Activated CD4-positive, alpha-beta T cell treated with anti-CD3 and anti-CD28 coated beads for 36 hours (primary cell): ENCODE results near the gene TPI1. TPM values are rescaled to one million over a fixed set of nuclear protein-coding genes. Genes with fewer than 3 reads are reported as not detected.

Experiments used
- ATAC-seq: fragments of 200-7000 bp; cut with Tn5 transposase; one replicate; pipeline ENCODE4 v1.10.0; 2021; ENCODE audit warnings: mild to moderate bottlenecking, moderate library complexity
- CTCF ChIA-PET: fragments of 350-600 bp; sonication (Branson Sonifier 250); formaldehyde crosslinking; loops from one replicate; lab custom pipeline; 2021; ENCODE audit warnings: antibody characterized with exemption; lab: Charles Lee
- POLR2A ChIA-PET: fragments of 350-600 bp; sonication (Branson Sonifier 250); formaldehyde crosslinking; loops from one replicate; lab custom pipeline; 2021; ENCODE audit warnings: antibody characterized with exemption, inconsistent platforms; lab: Charles Lee
- DNase-seq: peaks from one replicate; pipeline ENCODE4 v3.0.0-alpha.2; 2020
- H3K27ac Mint-ChIP-seq: one replicate; pipeline ENCODE4 v1.8.0; 2021; ENCODE audit warnings: mixed read lengths
- H3K27me3 Mint-ChIP-seq: one replicate; pipeline ENCODE4 v1.8.0; 2021; ENCODE audit warnings: mixed read lengths
- H3K36me3 Mint-ChIP-seq: one replicate; pipeline ENCODE4 v1.8.0; 2021; ENCODE audit warnings: low read depth, mixed read lengths
- H3K4me1 Mint-ChIP-seq: one replicate; pipeline ENCODE4 v1.8.0; 2021; ENCODE audit warnings: mixed read lengths
- H3K4me3 Mint-ChIP-seq: one replicate; pipeline ENCODE4 v1.8.0; 2021; ENCODE audit warnings: mild to moderate bottlenecking, moderate library complexity, mixed read lengths
- H3K9me3 Mint-ChIP-seq: one replicate; pipeline ENCODE4 v1.8.0; 2021; ENCODE audit warnings: low read depth, mixed read lengths
- intact Hi-C, 2 experiments: fragments of 100-400 bp; cut with DNase I in 1 of 2; cut with micrococcal nuclease in 1 of 2; formaldehyde crosslinking; loops; one replicate each; pipeline versions ENCODE4 v1.14.2 to v1.15.1; 2022 to 2024; cut with DNase I, micrococcal nuclease
- total RNA-seq, 2 experiments: library from RNA; stranded (reverse); gene quantifications; one replicate each; pipeline ENCODE4 v1.2.3, GENCODE V29; 2021

The TPI1 gene
- total RNA-seq, result 1,000 to 10,000 TPM; 1,824 to 2,753 TPM

- Mint-ChIP-seq H3K4me1 (peaks cover 47% of the 10 kb centered on the region), H3K4me3 (peak within 1 kb of the TSS; percentile 93), H3K9me3 (no peaks in the 10 kb centered on the region), H3K27ac (peak within 1 kb of the TSS; percentile 95), H3K27me3 (no peaks in the 10 kb centered on the region), H3K36me3 (peaks cover 73% of the 10 kb centered on the region)
- intact Hi-C loops, result loop anchor here (1.0 to 5.0 kb wide), 4 partner anchors 14 to 151 kb away; partner anchors contain the start of genes LPCAT3 (in 1 of the 2), LRRC23 (in 1 of the 2) and USP5 (in 1 of the 2)
- DNase-seq, result peak; percentile 91
- ChIA-PET POLR2A (interaction anchor here (0.5 to 6.8 kb wide), 7 partner anchors 11 to 333 kb away, joined by 3 to 65 read pairs (median 4); partner anchors contain the start of genes C12orf57, CDCA3, GAPDH and LRRC23), CTCF (interaction anchor here (0.6 to 2.5 kb wide), 9 partner anchors 11 to 183 kb away, joined by 3 to 22 read pairs (median 3); partner anchors contain the start of genes CDCA3, MLF2 and USP5)
- ATAC-seq, result peak; percentile 68
Measured at GRCh38 chr12:6867413-6868210, at the start of gene TPI1. TSS of gene TPI1 (plus strand) at chr12:6867531. CDS start at chr12:6867567, 36 bp downstream.

DNA sequence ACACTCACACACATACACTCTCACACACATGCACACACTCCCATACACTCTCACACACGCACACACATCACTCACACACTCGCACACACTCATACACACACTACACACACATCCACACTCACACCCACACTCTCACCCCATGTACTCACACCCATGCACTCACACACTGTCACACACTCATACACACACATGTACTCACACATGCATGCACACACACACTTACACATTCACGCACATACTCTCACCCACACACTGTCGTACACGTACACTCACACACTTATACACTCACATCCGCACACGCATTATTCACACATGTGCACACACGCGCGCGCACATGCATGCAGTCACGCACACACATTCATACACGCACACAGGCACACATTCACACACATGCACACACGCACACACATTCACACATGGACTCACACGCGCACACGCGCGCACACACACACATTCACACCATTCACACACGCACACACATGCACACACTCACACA is 49.6 kb upstream of the TPI1 start:
- Mint-ChIP-seq H3K9me3 (no peaks in the 10 kb centered on the region), H3K4me3 (no peak overlapping the region), H3K36me3 (peaks cover 34% of the 10 kb centered on the region), H3K27me3 (peaks cover 3% of the 10 kb centered on the region), H3K4me1 (peaks cover 17% of the 10 kb centered on the region), H3K27ac (peak overlapping the region; percentile 14)
- CTCF ChIA-PET, result no interaction called here
- intact Hi-C loops, result no loop called here
- DNase-seq (no peak), ATAC-seq (no peak)
- POLR2A ChIA-PET, result no interaction called here

GRCh38 chr12:6818222-6818621 is 49.1 kb upstream of the TPI1 start:
- no peak for DNase-seq
- H3K4me1 Mint-ChIP-seq, result peaks cover 17% of the 10 kb centered on the region
- ATAC-seq, result no peak
- CTCF ChIA-PET, result no interaction called here
- no peak overlapping the region for H3K4me3 Mint-ChIP-seq
- intact Hi-C loops, result no loop called here
- peaks cover 34% of the 10 kb centered on the region for H3K36me3 Mint-ChIP-seq
- H3K27ac Mint-ChIP-seq, result no peak overlapping the region
- POLR2A ChIA-PET, result no interaction called here
- no peaks in the 10 kb centered on the region for H3K9me3 Mint-ChIP-seq
- H3K27me3 Mint-ChIP-seq, result peaks cover 7% of the 10 kb centered on the region

DNA sequence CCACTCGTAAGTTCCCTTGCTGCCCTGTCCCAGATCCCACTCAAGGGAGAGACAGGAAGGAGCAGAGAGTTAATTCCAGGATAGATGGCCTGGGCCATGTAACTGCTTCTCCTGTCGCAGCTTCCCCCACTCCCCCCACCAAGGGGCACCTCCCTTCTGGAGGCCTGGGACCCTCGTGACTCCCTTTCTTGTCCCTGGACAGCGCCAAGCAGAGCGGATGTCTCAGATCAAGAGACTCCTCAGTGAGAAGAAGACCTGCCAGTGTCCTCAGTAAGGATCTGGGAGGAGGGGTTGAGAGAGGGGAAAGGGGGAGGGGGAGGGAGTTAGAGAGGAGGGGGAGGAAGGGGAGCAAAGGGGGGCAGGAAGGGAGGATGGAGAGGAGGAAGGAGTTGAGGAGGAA is 48.7 kb upstream of the TPI1 start:
- Mint-ChIP-seq H3K9me3 (no peaks in the 10 kb centered on the region), H3K27me3 (peaks cover 7% of the 10 kb centered on the region), H3K36me3 (peaks cover 34% of the 10 kb centered on the region), H3K4me1 (peaks cover 17% of the 10 kb centered on the region), H3K27ac (no peak overlapping the region), H3K4me3 (no peak overlapping the region)
- ChIA-PET CTCF (no interaction called here), POLR2A (no interaction called here)
- ATAC-seq (no peak), DNase-seq (no peak)
- intact Hi-C loops, result no loop called here

DNA sequence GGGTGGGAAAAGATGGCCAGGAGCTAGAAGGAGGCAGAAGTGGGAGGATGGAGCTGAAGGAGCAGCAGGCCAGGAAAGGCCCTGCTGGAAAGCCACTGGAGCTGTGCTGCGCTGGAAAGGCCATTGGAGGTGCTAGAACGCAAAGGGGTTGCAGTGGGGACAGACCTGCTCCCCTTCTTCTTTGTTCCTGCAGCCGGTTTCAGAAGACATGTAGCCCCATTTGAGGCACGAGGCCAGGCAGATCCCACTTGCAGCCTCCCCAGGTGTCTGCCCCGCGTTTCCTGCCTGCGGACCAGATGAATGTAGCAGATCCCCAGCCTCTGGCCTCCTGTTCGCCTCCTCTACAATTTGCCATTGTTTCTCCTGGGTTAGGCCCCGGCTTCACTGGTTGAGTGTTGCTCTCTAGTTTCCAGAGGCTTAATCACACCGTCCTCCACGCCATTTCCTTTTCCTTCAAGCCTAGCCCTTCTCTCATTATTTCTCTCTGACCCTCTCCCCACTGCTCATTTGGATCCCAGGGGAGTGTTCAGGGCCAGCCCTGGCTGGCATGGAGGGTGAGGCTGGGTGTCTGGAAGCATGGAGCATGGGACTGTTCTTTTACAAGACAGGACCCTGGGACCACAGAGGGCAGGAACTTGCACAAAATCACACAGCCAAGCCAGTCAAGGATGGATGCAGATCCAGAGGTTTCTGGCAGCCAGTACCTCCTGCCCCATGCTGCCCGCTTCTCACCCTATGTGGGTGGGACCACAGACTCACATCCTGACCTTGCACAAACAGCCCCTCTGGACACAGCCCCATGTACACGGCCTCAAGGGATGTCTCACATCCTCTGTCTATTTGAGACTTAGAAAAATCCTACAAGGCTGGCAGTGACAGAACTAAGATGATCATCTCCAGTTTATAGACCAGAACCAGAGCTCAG is 48.0 kb upstream of the TPI1 start:
- ChIA-PET CTCF (interaction anchor here (0.8 to 7.0 kb wide), 3 partner anchors 14 to 146 kb away, joined by 3 to 55 read pairs (median 20); partner anchors contain the start of gene MLF2), POLR2A (no interaction called here)
- Mint-ChIP-seq H3K4me1 (peaks cover 17% of the 10 kb centered on the region), H3K9me3 (no peaks in the 10 kb centered on the region), H3K27me3 (peaks cover 7% of the 10 kb centered on the region), H3K27ac (no peak overlapping the region), H3K4me3 (no peak overlapping the region), H3K36me3 (peaks cover 31% of the 10 kb centered on the region)
- no peak for DNase-seq
- intact Hi-C loops, result no loop called here
- ATAC-seq, result no peak

DNA sequence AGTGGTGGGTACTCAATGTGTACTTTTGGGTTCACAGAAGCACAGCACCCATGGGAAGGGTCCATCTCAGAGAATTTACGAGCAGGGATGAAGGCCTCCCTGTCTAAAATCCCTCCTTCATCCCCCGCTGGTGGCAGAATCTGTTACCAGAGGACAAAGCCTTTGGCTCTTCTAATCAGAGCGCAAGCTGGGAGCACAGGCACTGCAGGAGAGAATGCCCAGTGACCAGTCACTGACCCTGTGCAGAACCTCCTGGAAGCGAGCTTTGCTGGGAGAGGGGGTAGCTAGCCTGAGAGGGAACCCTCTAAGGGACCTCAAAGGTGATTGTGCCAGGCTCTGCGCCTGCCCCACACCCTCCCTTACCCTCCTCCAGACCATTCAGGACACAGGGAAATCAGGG is 47.2 kb upstream of the TPI1 start:
- DNase-seq, result no peak
- Mint-ChIP-seq H3K4me3 (no peak overlapping the region), H3K36me3 (peaks cover 31% of the 10 kb centered on the region), H3K9me3 (no peaks in the 10 kb centered on the region), H3K4me1 (peaks cover 17% of the 10 kb centered on the region), H3K27ac (no peak overlapping the region), H3K27me3 (peaks cover 13% of the 10 kb centered on the region)
- ChIA-PET CTCF (interaction anchor here (0.8 to 7.0 kb wide), 4 partner anchors 13 to 147 kb away, joined by 3 to 55 read pairs (median 12); partner anchors contain the start of gene MLF2), POLR2A (interaction anchor here (0.6 kb wide), 2 partner anchors 10 to 123 kb away, joined by 3 to 4 read pairs; partner anchors contain the start of gene RNU7-1)
- intact Hi-C loops, result no loop called here
- no peak for ATAC-seq

GRCh38 chr12:6821591-6822425 is 45.5 kb upstream of the TPI1 start, which contains the start of gene GPR162:
TSS of gene GPR162 (plus strand) at chr12:6821821. CDS start at chr12:6823899, 2,078 bp downstream.
- DNase-seq (peak; percentile 43), ATAC-seq (peak; percentile 13)
- Mint-ChIP-seq H3K9me3 (no peaks in the 10 kb centered on the region), H3K36me3 (peaks cover 22% of the 10 kb centered on the region), H3K4me1 (peaks cover 20% of the 10 kb centered on the region), H3K27ac (peak within 1 kb of the TSS; percentile 33), H3K4me3 (peak within 1 kb of the TSS; percentile 38), H3K27me3 (peaks cover 20% of the 10 kb centered on the region)
- POLR2A ChIA-PET, result interaction anchor here (0.5 to 1.0 kb wide), 3 partner anchors 10 to 190 kb away, joined by 3 to 6 read pairs (median 3); no protein-coding TSS in a partner anchor
- CTCF ChIA-PET, result interaction anchor here (0.5 to 7.0 kb wide), 7 partner anchors 12 to 257 kb away, joined by 3 to 55 read pairs (median 3); partner anchors contain the start of gene MLF2
- intact Hi-C loops, result no loop called here

DNA sequence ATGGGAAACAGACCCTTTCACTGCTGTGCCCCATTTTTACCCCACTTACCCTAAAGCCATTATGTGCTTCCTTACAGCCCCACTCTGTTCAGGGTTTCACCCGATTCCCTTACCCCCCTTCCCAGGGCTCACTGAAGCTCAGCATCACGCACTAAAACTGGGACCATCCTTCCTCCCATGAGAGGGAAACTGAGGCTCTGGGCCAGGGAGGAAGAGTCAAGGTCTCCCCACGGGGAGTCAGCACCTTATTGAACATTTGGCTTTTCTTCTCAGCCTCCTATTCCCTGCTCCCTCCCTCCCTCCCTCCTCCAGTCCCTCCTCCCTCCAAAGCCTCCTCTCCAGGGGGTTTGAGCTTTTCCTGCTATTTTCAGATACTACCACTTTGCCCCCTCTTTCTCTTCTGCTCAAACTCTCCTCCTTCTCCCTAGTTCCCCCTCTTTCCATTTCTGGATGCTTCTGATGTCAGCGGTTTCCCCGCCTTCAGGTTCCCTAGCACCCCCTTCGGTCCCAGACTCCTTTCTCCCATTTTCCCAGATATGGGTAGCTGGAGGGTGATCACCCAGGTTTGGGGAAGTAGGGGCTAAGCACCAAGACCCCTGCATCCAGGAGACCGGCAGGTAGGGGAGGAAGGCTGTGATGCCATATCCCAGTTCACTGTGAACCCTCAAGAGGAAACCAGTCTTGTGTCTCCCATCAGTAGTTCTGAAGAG is 44.8 kb upstream of the TPI1 start:
- Mint-ChIP-seq H3K27me3 (peaks cover 25% of the 10 kb centered on the region), H3K36me3 (peaks cover 17% of the 10 kb centered on the region), H3K9me3 (no peaks in the 10 kb centered on the region), H3K4me1 (peaks cover 25% of the 10 kb centered on the region), H3K4me3 (no peak overlapping the region), H3K27ac (no peak overlapping the region)
- ChIA-PET POLR2A (interaction anchor here (0.6 kb wide), 1 partner anchor 282 kb away, joined by 3 read pairs; no protein-coding TSS in a partner anchor), CTCF (interaction anchor here (0.5 to 7.0 kb wide), 3 partner anchors 11 to 88 kb away, joined by 3 to 55 read pairs (median 20); partner anchors contain the start of gene MLF2)
- DNase-seq, result no peak
- ATAC-seq, result no peak
- intact Hi-C loops, result no loop called here

- POLR2A ChIA-PET, result interaction anchor here (0.6 kb wide), 1 partner anchor 283 kb away, joined by 3 read pairs; no protein-coding TSS in a partner anchor
- H3K9me3 Mint-ChIP-seq, result no peaks in the 10 kb centered on the region
- intact Hi-C loops, result no loop called here
- DNase-seq, result no peak
- no peak overlapping the region for H3K4me3 Mint-ChIP-seq
- peaks cover 28% of the 10 kb centered on the region for H3K27me3 Mint-ChIP-seq
- ATAC-seq, result no peak
- H3K4me1 Mint-ChIP-seq, result peaks cover 28% of the 10 kb centered on the region
- CTCF ChIA-PET, result interaction anchor here (0.7 to 7.0 kb wide), 5 partner anchors 10 to 139 kb away, joined by 3 to 55 read pairs (median 20); partner anchors contain the start of genes MLF2 and TPI1
- peaks cover 10% of the 10 kb centered on the region for H3K36me3 Mint-ChIP-seq
- H3K27ac Mint-ChIP-seq, result no peak overlapping the region
Measured at GRCh38 chr12:6823182-6824084, 43.9 kb upstream of the TPI1 start.
